Measurements from ENCODE around the gene ZG16.

ZG16 gene

GRCh38 chr16:29820730-29821642 is 42.9 kb downstream of the ZG16 start:
- Histone ChIP-seq H3K27me3 (replicated peaks; ENCODE audit: control insufficient read depth, insufficient read depth, low read length) (no peaks in the 10 kb centered on the region), H3K4me3 (replicated peaks; ENCODE audit: low read depth, low read length) (peak overlapping the region; percentile 88), H3K36me3 (ENCODE audit: control insufficient read depth, insufficient read depth, low read length) (peaks cover 7% of the 10 kb centered on the region)
- TF ChIP-seq, protein P1, sequence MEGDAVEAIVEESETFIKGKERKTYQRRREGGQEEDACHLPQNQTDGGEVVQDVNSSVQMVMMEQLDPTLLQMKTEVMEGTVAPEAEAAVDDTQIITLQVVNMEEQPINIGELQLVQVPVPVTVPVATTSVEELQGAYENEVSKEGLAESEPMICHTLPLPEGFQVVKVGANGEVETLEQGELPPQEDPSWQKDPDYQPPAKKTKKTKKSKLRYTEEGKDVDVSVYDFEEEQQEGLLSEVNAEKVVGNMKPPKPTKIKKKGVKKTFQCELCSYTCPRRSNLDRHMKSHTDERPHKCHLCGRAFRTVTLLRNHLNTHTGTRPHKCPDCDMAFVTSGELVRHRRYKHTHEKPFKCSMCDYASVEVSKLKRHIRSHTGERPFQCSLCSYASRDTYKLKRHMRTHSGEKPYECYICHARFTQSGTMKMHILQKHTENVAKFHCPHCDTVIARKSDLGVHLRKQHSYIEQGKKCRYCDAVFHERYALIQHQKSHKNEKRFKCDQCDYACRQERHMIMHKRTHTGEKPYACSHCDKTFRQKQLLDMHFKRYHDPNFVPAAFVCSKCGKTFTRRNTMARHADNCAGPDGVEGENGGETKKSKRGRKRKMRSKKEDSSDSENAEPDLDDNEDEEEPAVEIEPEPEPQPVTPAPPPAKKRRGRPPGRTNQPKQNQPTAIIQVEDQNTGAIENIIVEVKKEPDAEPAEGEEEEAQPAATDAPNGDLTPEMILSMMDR (IDR thresholded peaks at IDR 0.05; ENCODE audit: insufficient read depth, low read length, poor library complexity, severe bottlenecking): no peak
- DNase-seq (ENCODE audit: extremely low read depth, insufficient read length): peak; percentile 57

DNA sequence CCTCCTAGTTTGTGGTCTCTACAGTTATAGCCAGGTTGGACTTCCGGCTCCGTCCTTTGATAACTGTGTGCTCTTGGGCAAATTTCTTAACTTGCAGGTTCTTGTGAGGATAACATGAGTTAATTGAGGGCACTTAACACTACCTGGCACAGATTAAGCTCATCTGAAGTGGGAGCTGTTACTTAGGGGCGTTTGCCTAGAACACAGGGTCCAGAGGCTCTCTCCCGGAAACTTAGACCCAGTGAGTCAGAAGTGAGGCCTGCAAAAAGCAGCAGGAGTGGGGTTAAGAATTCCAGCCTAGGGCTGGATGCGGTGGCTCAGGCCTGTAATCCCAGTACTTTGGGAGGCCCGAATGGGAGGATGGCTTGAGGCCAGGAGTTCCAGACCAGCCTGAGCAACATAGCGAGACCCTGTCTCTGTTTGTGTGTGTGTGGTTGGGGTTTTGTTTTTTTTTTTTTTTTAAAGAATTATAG is 43.6 kb downstream of the ZG16 start:
- no peaks in the 10 kb centered on the region for H3K27me3 ChIP-seq (replicated peaks; ENCODE audit: control insufficient read depth, insufficient read depth, low read length)
- peak overlapping the region; percentile 88 for H3K4me3 ChIP-seq (replicated peaks; ENCODE audit: low read depth, low read length)
- DNase-seq (ENCODE audit: extremely low read depth, insufficient read length): no peak
- H3K36me3 ChIP-seq (ENCODE audit: control insufficient read depth, insufficient read depth, low read length): peaks cover 7% of the 10 kb centered on the region
- TF ChIP-seq, protein P1 (IDR thresholded peaks at IDR 0.05; ENCODE audit: insufficient read depth, low read length, poor library complexity, severe bottlenecking): no peak

DNA sequence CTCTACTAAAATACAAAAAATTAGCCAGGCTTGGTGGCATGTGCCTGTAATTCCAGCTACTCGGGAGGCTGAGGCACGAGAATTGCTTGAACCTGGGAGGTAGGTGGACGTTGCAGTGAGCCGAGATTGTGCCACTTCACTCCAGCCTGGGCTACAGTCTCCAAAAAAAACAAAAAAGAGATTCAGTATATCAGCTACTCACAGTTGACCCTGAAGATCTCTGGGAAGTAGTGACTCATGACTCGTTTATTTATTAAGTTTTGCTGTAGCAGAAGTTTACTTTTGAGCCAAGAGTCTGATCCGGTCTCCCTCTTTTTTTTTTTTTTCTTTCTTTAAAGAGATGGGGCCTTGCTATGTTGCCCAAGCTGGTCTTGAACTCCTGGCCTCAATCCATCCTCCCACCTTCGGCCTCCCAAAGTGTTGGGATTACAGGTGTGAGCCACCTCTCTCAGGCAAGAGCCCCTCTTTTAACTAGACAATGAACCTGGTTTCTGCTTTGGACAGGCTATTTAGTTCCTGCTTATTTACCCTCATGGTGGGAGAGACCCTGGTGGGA is 46.6 kb downstream of the ZG16 start:
- peaks cover 2% of the 10 kb centered on the region for H3K36me3 ChIP-seq (ENCODE audit: control insufficient read depth, insufficient read depth, low read length)
- H3K4me3 ChIP-seq (replicated peaks; ENCODE audit: low read depth, low read length): no peak overlapping the region
- TF ChIP-seq, protein P1 (IDR thresholded peaks at IDR 0.05; ENCODE audit: insufficient read depth, low read length, poor library complexity, severe bottlenecking): no peak
- H3K27me3 ChIP-seq (replicated peaks; ENCODE audit: control insufficient read depth, insufficient read depth, low read length): no peaks in the 10 kb centered on the region
- DNase-seq (ENCODE audit: extremely low read depth, insufficient read length): no peak

DNA sequence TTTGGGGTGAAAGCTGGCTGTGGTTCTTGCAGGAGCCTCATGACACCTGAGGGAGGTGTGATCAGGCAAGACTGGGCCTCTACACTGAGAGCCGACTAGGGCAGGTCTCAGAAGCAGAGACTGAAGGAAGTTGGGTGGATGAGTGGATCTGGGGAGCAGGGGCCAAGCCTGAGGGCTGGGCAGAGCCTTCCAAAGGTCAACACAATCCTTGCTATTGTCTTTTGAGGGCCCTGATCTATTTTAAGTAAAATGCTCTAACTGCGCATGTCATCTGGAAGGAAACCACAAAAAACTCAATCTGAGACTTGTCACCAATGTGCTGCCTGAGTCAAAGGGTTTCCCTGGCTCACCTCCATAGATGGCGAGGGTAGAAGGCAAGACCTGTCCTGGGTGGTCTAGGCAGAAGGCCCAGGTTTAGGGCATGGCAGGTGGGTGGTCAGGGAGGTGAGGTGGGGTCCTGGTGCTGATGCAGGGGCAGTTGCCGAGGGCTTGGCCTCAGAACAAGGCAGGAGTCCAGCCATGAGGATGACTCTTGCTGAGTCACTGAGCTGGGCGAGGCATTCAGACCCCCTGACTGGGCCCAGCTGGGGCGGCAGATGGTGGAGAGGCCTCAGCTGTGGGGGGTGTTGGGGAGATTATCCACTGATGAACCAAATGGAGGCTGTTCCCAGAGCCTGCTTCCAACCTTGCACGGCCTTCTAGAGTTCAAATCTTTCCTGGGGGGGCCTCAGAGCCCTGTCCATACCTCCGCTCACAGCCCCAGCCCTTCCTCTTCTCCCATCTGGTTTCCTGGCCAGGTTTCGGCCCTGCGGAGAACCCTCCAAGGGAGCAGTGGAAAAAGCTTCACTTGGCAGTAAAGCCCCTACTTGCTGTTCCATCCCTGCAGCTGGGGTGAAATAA is 47.3 kb downstream of the ZG16 start:
- DNase-seq (ENCODE audit: extremely low read depth, insufficient read length): peak; percentile 54
- TF ChIP-seq, protein P1 (IDR thresholded peaks at IDR 0.05; ENCODE audit: insufficient read depth, low read length, poor library complexity, severe bottlenecking): no peak
- Histone ChIP-seq H3K4me3 (replicated peaks; ENCODE audit: low read depth, low read length) (no peak overlapping the region), H3K27me3 (replicated peaks; ENCODE audit: control insufficient read depth, insufficient read depth, low read length) (no peaks in the 10 kb centered on the region), H3K36me3 (ENCODE audit: control insufficient read depth, insufficient read depth, low read length) (peaks cover 4% of the 10 kb centered on the region)

DNA sequence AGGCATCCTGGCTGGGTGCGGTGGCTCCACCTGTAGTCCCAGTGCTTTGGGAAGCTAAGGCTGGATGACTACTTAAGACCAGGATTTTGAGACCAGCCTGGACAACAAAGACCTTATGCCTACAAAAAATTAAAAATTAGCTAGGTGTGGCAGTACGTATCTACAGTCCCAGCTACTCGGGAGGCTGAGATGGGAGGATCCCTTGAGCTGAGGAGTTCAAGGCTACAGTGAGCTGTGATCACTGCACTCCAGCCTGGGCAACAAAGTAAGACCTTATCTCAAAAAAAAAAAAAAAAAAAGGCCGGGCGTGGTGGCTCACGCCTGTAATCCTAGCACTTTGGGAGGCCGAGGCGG is 48.3 kb downstream of the ZG16 start:
- Histone ChIP-seq H3K4me3 (replicated peaks; ENCODE audit: low read depth, low read length) (no peak overlapping the region), H3K36me3 (ENCODE audit: control insufficient read depth, insufficient read depth, low read length) (peaks cover 8% of the 10 kb centered on the region), H3K27me3 (replicated peaks; ENCODE audit: control insufficient read depth, insufficient read depth, low read length) (no peaks in the 10 kb centered on the region)
- no peak for DNase-seq (ENCODE audit: extremely low read depth, insufficient read length)
- TF ChIP-seq, protein P1 (IDR thresholded peaks at IDR 0.05; ENCODE audit: insufficient read depth, low read length, poor library complexity, severe bottlenecking): no peak
